GM23248 (cell line): Measurements from ENCODE around the gene CTSD. TPM values are rescaled to one million over a fixed set of nuclear protein-coding genes. Genes with fewer than 3 reads are reported as not detected.

Source experiments
- DNase-seq: peaks from one replicate; pipeline ENCODE4 v3.0.0-alpha.2; 2015
- H2AFZ ChIP-seq: fragments of 200-600 bp; sonication (generic); 2 replicates; pipeline ENCODE4 v1.6.1; 2016; ENCODE audit warnings: antibody characterized with exemption
- H3F3A ChIP-seq: fragments of 200-600 bp; sonication (generic); 2 replicates; pipeline ENCODE4 v1.6.1; 2016; ENCODE audit warnings: mild to moderate bottlenecking, antibody characterized with exemption, mixed run types; ENCODE audit not compliant: insufficient read depth
- H3K27ac ChIP-seq: fragments of 200-600 bp; sonication (generic); 2 replicates; pipeline ENCODE4 v1.5.1; 2016; ENCODE audit warnings: mild to moderate bottlenecking
- H3K27me3 ChIP-seq: fragments of 200-600 bp; sonication (generic); replicated peaks from 2 replicates; pipeline ENCODE4 v1.6.1; 2016; ENCODE audit warnings: mild to moderate bottlenecking; ENCODE audit not compliant: insufficient read depth
- H3K36me3 ChIP-seq: fragments of 200-600 bp; sonication (generic); 2 replicates; pipeline ENCODE4 v1.6.1; 2016; ENCODE audit warnings: low read depth, mild to moderate bottlenecking
- H3K4me1 ChIP-seq: fragments of 200-600 bp; sonication (generic); 2 replicates; pipeline ENCODE4 v1.6.1; 2016; ENCODE audit warnings: mild to moderate bottlenecking; ENCODE audit not compliant: insufficient read depth
- H3K4me2 ChIP-seq: fragments of 200-600 bp; sonication (generic); one replicate; pipeline ENCODE4 v1.6.1; 2016; ENCODE audit warnings: mild to moderate bottlenecking; ENCODE audit not compliant: unreplicated experiment
- H3K4me3 ChIP-seq: fragments of 200-600 bp; sonication (generic); 2 replicates; pipeline ENCODE4 v1.5.1; 2016; ENCODE audit warnings: mild to moderate bottlenecking
- H3K79me2 ChIP-seq: fragments of 200-600 bp; sonication (generic); 2 replicates; pipeline ENCODE4 v1.6.1; 2016; ENCODE audit warnings: mild to moderate bottlenecking; ENCODE audit not compliant: insufficient read depth
- H3K9ac ChIP-seq: fragments of 200-600 bp; sonication (generic); 2 replicates; pipeline ENCODE4 v1.6.1; 2016; ENCODE audit warnings: mild to moderate bottlenecking
- H3K9me2 ChIP-seq: fragments of 200-600 bp; sonication (generic); 2 replicates; pipeline ENCODE4 v1.6.1; 2016; ENCODE audit warnings: mixed run types, mild to moderate bottlenecking, moderate library complexity; ENCODE audit not compliant: insufficient read depth
- H3K9me3 ChIP-seq: fragments of 200-600 bp; sonication (generic); one replicate; pipeline ENCODE4 v1.6.1; 2017; ENCODE audit warnings: low read depth
- H4K20me1 ChIP-seq: fragments of 200-600 bp; sonication (generic); 2 replicates; pipeline ENCODE4 v1.6.0; 2016; ENCODE audit not compliant: insufficient read depth
- EZH2 ChIP-seq: fragments of 200-600 bp; sonication (generic); IDR thresholded peaks from 2 replicates; pipeline ENCODE4 v1.6.1; 2018; ENCODE audit warnings: antibody characterized with exemption, mild to moderate bottlenecking; ENCODE audit not compliant: insufficient read depth, poor library complexity, severe bottlenecking
- EZH2phosphoT487 ChIP-seq: fragments of 200-600 bp; sonication (generic); IDR thresholded peaks from 2 replicates; pipeline ENCODE4 v1.6.1; 2018; ENCODE audit warnings: antibody characterized with exemption, moderate library complexity, mild to moderate bottlenecking, low read depth; ENCODE audit not compliant: insufficient read depth
- WGBS, 2 experiments: methylation state at CpG; one replicate each; pipeline ENCODE4 v1.1.6; 2015 to 2017; ENCODE audit warnings: low lambda C conversion rate in 2 of 2, low coverage in 1 of 2; ENCODE audit errors: missing lambda C conversion rate in 2 of 2; 5-methylcytosine and 5-hydroxymethylcytosine counted together
- in situ Hi-C: fragments of 300-500 bp; cut with MboI; formaldehyde crosslinking; loops from 2 replicates; pipeline ENCODE4 v1.15.0; 2020
- polyA plus RNA-seq: library from polyadenylated mRNA; unstranded; fragments of >200 nt; fragmentation: Nextera tagmentation; extraction: Ambion mirVana; gene quantifications from 2 replicates; pipeline ENCODE4 v1.2.1, GENCODE V29; 2016
- total RNA-seq: library from RNA; depleted of rRNA; stranded (reverse); fragments of >200 nt; shearing (Covaris generic); gene quantifications from 2 replicates; pipeline ENCODE4 v1.2.3, GENCODE V29; 2014

CTSD gene
- total and polyA plus RNA-seq, 2 experiments from 2014 or later: 305 to 321 TPM

DNA sequence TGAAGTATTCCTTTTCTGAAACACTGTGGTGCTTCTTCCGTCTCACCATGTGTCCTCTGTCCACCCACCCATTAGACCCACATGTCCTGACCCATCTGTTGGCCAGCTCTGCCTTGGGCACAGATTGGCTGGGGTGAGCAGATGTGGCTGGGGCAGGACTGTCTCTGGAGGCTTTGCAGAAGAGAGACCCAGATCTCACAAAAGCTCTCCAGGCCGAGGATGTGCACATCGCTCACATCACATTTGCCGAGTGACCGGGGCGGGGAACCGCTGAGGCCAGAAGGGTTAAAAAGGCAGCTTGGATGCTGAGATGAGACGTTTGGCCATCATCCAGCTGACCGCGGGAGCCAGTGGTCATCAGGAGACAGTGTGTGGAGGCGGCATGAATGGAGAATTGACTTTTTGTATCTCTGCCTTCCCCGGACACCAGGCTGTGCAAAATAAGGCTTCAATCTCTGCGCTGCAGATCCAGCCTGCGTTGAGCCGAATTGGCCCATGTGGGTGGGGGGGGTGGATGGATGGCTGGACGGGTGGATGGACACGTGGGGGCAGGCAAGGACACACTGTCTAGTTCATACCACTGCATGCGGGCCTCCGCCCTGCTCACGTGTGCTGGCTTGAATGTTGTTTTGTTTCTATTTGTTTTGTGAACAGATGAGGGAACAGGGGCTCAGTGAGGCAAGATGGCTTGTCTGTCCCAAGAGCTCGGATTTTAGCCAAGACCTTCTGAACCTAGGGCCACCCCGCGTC is 19.4 kb downstream of the CTSD start:
- Histone ChIP-seq H4K20me1 (no peaks in the 10 kb centered on the region), H3K27ac (no peak overlapping the region), H3F3A (peaks cover 5% of the 10 kb centered on the region; the same call in 1 of the 2 replicates), H3K4me2 (no peak overlapping the region), H3K9ac (no peak overlapping the region), H3K36me3 (no peaks in the 10 kb centered on the region), H3K9me3 (no peaks in the 10 kb centered on the region), H2AFZ (no peak overlapping the region), H3K4me1 (peaks cover 5% of the 10 kb centered on the region; the same call in 1 of the 2 replicates), H3K4me3 (no peak overlapping the region), H3K79me2 (no peaks in the 10 kb centered on the region), H3K9me2 (no peaks in the 10 kb centered on the region), H3K27me3 (no peaks in the 10 kb centered on the region; the same call in 1 of the 2 replicates)
- 66 to 70% methylated on average over 23 of the region's 23 CpGs for WGBS, 2 experiments
- in situ Hi-C loops: no loop called here
- DNase-seq: peak; percentile 19
- TF ChIP-seq EZH2phosphoT487: no peak

DNA sequence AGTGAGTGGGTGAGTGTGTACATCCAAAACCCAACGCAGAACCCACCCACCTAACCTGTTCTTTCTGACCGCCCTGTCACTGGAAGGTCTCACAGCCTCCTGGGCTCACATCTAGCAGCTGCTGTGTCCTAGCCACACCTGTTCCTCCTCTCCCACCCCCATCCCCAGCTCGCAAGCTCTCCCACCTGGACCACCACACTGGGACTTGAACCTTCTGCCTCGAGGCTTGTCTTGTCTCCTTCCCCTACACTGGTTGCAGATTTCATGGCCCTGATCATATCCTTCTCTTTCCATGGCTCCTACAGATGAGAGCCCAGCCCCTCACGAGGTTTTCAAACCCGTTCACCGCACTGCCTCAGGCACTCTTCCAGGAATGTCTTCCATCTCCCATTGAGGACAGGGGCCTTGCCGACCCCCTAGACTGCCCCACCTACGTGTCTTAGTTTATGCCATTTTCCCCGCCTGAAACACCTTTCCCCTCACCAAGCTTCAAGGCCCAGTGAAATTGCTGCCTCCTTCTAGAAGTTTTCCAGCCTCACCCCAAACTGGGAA is 20.1 kb downstream of the CTSD start:
- H4K20me1 ChIP-seq: no peaks in the 10 kb centered on the region
- H3F3A ChIP-seq: peaks cover 5% of the 10 kb centered on the region; the same call in 1 of the 2 replicates
- no peak overlapping the region for H3K27ac ChIP-seq
- H3K27me3 ChIP-seq: no peaks in the 10 kb centered on the region; the same call in 1 of the 2 replicates
- H2AFZ ChIP-seq: no peak overlapping the region
- H3K36me3 ChIP-seq: no peaks in the 10 kb centered on the region
- no peaks in the 10 kb centered on the region for H3K79me2 ChIP-seq
- no peak overlapping the region for H3K4me3 ChIP-seq
- TF ChIP-seq EZH2phosphoT487 (no peak), EZH2 (no peak)
- 0 out of 2 replicates have a peak, but pooled peaks cover 5% of the 10 kb centered on the region for H3K4me1 ChIP-seq
- WGBS, 2 experiments: 60 to 67% methylated on average over 10 of the region's 10 CpGs
- no peaks in the 10 kb centered on the region for H3K9me3 ChIP-seq
- no peak overlapping the region for H3K4me2 ChIP-seq
- DNase-seq: no peak
- H3K9me2 ChIP-seq: no peaks in the 10 kb centered on the region
- in situ Hi-C loops: no loop called here
- H3K9ac ChIP-seq: no peak overlapping the region

GRCh38 chr11:1742869-1743584 is 20.7 kb downstream of the CTSD start:
- TF ChIP-seq EZH2phosphoT487 (no peak), EZH2 (no peak)
- H3K9ac ChIP-seq: no peak overlapping the region
- 80 to 82% methylated on average over 3 of the region's 3 CpGs for WGBS, 2 experiments
- peaks cover 5% of the 10 kb centered on the region; the same call in 1 of the 2 replicates for H3F3A ChIP-seq
- H3K79me2 ChIP-seq: no peaks in the 10 kb centered on the region
- no peak overlapping the region for H3K27ac ChIP-seq
- no peak overlapping the region for H3K4me2 ChIP-seq
- no peak for DNase-seq
- no peaks in the 10 kb centered on the region for H4K20me1 ChIP-seq
- in situ Hi-C loops: no loop called here
- no peaks in the 10 kb centered on the region for H3K4me1 ChIP-seq
- no peak overlapping the region for H3K4me3 ChIP-seq
- H3K36me3 ChIP-seq: no peaks in the 10 kb centered on the region
- H3K9me2 ChIP-seq: no peaks in the 10 kb centered on the region
- no peaks in the 10 kb centered on the region; the same call in 1 of the 2 replicates for H3K27me3 ChIP-seq
- no peak overlapping the region for H2AFZ ChIP-seq
- H3K9me3 ChIP-seq: no peaks in the 10 kb centered on the region

- Histone ChIP-seq H3K9me2 (no peaks in the 10 kb centered on the region), H3K9ac (no peak overlapping the region), H2AFZ (no peak overlapping the region), H3K4me1 (no peaks in the 10 kb centered on the region), H3K27ac (no peak overlapping the region), H3K79me2 (no peaks in the 10 kb centered on the region), H3K36me3 (no peaks in the 10 kb centered on the region), H3K9me3 (no peaks in the 10 kb centered on the region), H3F3A (peaks cover 5% of the 10 kb centered on the region; the same call in 1 of the 2 replicates), H3K4me2 (no peak overlapping the region), H3K27me3 (no peaks in the 10 kb centered on the region; the same call in 1 of the 2 replicates), H3K4me3 (no peak overlapping the region), H4K20me1 (no peaks in the 10 kb centered on the region)
- in situ Hi-C loops: no loop called here
- 70 to 79% methylated on average over 4 of the region's 4 CpGs for WGBS, 2 experiments
- DNase-seq: no peak
- TF ChIP-seq EZH2phosphoT487: no peak
- TF ChIP-seq EZH2: no peak
These were observed 21.4 kb downstream of the CTSD start for GRCh38 chr11:1742371-1742770.
